ENCODE measurements around the gene GSN.

- TF ChIP-seq UBTF (IDR thresholded peaks at IDR 0.05; ENCODE audit: borderline replicate concordance in 1 of 2, low read depth in 2 of 2, low read length in 2 of 2) (no peak), HOMEZ (CRISPR knock-in tag; IDR thresholded peaks at IDR 0.05) (0 out of 2 replicates have a peak, but pooled peaks have one; percentile 46), ETV6 (IDR thresholded peaks at IDR 0.05; ENCODE audit: borderline replicate concordance in 1 of 2, low read depth in 2 of 2, low read length in 1 of 2) (no peak), ETV6 (CRISPR knock-in tag; IDR thresholded peaks at IDR 0.05; ENCODE audit: borderline replicate concordance) (no peak), POLR2AphosphoS2 (IDR thresholded peaks at IDR 0.05; ENCODE audit: low read length) (no peak), ZNF695 (CRISPR knock-in tag; IDR thresholded peaks at IDR 0.05) (no peak), ZFP1 (CRISPR knock-in tag; IDR thresholded peaks at IDR 0.05) (no peak), TCF7L2 (IDR thresholded peaks at IDR 0.05; ENCODE audit: low read depth, low read length) (no peak), SIN3A (IDR thresholded peaks at IDR 0.05; ENCODE audit: borderline replicate concordance in 2 of 2, control insufficient read depth in 1 of 2, low read depth in 2 of 2, low read length in 2 of 2) (no peak), RCOR1 (IDR thresholded peaks at IDR 0.05; ENCODE audit: borderline replicate concordance in 1 of 2, low read depth in 2 of 2, low read length in 2 of 2) (peak in 1 of 2 experiments; percentile 70; a peak in 1 of 4 replicates)
- TF ChIP-seq, protein P1, sequence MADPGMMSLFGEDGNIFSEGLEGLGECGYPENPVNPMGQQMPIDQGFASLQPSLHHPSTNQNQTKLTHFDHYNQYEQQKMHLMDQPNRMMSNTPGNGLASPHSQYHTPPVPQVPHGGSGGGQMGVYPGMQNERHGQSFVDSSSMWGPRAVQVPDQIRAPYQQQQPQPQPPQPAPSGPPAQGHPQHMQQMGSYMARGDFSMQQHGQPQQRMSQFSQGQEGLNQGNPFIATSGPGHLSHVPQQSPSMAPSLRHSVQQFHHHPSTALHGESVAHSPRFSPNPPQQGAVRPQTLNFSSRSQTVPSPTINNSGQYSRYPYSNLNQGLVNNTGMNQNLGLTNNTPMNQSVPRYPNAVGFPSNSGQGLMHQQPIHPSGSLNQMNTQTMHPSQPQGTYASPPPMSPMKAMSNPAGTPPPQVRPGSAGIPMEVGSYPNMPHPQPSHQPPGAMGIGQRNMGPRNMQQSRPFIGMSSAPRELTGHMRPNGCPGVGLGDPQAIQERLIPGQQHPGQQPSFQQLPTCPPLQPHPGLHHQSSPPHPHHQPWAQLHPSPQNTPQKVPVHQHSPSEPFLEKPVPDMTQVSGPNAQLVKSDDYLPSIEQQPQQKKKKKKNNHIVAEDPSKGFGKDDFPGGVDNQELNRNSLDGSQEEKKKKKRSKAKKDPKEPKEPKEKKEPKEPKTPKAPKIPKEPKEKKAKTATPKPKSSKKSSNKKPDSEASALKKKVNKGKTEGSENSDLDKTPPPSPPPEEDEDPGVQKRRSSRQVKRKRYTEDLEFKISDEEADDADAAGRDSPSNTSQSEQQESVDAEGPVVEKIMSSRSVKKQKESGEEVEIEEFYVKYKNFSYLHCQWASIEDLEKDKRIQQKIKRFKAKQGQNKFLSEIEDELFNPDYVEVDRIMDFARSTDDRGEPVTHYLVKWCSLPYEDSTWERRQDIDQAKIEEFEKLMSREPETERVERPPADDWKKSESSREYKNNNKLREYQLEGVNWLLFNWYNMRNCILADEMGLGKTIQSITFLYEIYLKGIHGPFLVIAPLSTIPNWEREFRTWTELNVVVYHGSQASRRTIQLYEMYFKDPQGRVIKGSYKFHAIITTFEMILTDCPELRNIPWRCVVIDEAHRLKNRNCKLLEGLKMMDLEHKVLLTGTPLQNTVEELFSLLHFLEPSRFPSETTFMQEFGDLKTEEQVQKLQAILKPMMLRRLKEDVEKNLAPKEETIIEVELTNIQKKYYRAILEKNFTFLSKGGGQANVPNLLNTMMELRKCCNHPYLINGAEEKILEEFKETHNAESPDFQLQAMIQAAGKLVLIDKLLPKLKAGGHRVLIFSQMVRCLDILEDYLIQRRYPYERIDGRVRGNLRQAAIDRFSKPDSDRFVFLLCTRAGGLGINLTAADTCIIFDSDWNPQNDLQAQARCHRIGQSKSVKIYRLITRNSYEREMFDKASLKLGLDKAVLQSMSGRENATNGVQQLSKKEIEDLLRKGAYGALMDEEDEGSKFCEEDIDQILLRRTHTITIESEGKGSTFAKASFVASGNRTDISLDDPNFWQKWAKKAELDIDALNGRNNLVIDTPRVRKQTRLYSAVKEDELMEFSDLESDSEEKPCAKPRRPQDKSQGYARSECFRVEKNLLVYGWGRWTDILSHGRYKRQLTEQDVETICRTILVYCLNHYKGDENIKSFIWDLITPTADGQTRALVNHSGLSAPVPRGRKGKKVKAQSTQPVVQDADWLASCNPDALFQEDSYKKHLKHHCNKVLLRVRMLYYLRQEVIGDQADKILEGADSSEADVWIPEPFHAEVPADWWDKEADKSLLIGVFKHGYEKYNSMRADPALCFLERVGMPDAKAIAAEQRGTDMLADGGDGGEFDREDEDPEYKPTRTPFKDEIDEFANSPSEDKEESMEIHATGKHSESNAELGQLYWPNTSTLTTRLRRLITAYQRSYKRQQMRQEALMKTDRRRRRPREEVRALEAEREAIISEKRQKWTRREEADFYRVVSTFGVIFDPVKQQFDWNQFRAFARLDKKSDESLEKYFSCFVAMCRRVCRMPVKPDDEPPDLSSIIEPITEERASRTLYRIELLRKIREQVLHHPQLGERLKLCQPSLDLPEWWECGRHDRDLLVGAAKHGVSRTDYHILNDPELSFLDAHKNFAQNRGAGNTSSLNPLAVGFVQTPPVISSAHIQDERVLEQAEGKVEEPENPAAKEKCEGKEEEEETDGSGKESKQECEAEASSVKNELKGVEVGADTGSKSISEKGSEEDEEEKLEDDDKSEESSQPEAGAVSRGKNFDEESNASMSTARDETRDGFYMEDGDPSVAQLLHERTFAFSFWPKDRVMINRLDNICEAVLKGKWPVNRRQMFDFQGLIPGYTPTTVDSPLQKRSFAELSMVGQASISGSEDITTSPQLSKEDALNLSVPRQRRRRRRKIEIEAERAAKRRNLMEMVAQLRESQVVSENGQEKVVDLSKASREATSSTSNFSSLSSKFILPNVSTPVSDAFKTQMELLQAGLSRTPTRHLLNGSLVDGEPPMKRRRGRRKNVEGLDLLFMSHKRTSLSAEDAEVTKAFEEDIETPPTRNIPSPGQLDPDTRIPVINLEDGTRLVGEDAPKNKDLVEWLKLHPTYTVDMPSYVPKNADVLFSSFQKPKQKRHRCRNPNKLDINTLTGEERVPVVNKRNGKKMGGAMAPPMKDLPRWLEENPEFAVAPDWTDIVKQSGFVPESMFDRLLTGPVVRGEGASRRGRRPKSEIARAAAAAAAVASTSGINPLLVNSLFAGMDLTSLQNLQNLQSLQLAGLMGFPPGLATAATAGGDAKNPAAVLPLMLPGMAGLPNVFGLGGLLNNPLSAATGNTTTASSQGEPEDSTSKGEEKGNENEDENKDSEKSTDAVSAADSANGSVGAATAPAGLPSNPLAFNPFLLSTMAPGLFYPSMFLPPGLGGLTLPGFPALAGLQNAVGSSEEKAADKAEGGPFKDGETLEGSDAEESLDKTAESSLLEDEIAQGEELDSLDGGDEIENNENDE (IDR thresholded peaks at IDR 0.05; ENCODE audit: low read depth, low read length) = no peak
- TF ChIP-seq, protein P2, sequence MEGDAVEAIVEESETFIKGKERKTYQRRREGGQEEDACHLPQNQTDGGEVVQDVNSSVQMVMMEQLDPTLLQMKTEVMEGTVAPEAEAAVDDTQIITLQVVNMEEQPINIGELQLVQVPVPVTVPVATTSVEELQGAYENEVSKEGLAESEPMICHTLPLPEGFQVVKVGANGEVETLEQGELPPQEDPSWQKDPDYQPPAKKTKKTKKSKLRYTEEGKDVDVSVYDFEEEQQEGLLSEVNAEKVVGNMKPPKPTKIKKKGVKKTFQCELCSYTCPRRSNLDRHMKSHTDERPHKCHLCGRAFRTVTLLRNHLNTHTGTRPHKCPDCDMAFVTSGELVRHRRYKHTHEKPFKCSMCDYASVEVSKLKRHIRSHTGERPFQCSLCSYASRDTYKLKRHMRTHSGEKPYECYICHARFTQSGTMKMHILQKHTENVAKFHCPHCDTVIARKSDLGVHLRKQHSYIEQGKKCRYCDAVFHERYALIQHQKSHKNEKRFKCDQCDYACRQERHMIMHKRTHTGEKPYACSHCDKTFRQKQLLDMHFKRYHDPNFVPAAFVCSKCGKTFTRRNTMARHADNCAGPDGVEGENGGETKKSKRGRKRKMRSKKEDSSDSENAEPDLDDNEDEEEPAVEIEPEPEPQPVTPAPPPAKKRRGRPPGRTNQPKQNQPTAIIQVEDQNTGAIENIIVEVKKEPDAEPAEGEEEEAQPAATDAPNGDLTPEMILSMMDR (IDR thresholded peaks at IDR 0.05 in 2 of 3, conservative IDR thresholded peaks at IDR 0.05 in 1 of 3; ENCODE audit: insufficient read depth in 2 of 3, low read depth in 1 of 3, low read length in 3 of 3) = no peak
- TF ChIP-seq, protein P3, sequence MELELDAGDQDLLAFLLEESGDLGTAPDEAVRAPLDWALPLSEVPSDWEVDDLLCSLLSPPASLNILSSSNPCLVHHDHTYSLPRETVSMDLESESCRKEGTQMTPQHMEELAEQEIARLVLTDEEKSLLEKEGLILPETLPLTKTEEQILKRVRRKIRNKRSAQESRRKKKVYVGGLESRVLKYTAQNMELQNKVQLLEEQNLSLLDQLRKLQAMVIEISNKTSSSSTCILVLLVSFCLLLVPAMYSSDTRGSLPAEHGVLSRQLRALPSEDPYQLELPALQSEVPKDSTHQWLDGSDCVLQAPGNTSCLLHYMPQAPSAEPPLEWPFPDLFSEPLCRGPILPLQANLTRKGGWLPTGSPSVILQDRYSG (tag; conservative IDR thresholded peaks at IDR 0.05; ENCODE audit: low read depth) = peak; percentile 95
Observed at GRCh38 chr9:121218357-121219027, 49.5 kb upstream of the GSN start.

All from K562 (cell line).